ENCODE measurements around the gene ADGB.
"Not testable (repeated sequence)": the region's sequence is repeated elsewhere in the genome, so short reads cannot be mapped to it uniquely, and the experiment has no call there.

Gene ADGB

DNA sequence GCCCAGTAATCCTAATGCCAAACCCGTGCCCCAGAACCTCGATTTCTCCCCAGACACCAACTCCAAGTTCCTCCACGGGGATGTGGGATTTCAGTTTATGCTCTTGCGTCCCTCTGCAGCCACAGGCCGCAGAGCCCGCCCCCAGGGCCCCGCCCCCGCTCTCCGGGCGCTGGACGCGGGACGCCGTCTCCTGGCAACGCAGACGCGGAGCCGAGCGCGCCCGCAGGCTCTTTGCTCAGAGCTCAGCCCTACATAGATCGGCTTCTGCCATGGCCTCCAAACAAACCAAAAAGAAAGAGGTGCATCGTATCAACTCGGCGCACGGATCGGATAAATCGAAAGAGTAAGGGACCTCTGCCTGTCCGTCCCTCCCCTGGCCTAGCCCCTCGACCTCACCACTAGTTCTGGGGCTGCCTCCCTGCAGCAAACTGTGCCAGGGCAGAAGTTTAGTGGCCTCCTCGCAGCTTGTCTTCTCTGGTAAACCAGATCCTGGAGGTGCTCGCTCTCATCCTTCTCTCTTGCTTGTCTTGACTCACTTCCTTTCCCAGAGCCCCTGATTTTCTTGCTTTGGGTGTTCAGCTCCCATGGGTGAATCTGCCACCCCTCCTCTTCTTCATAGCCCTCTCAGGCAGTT, at the start of gene ADGB:
ADGB (plus strand) TSS at position 201 of the 634 bp plus-strand sequence; CDS start at position 270, 69 bp downstream.
- DNase-seq (ENCODE audit: low read depth in 2 of 2), result no peak

DNA sequence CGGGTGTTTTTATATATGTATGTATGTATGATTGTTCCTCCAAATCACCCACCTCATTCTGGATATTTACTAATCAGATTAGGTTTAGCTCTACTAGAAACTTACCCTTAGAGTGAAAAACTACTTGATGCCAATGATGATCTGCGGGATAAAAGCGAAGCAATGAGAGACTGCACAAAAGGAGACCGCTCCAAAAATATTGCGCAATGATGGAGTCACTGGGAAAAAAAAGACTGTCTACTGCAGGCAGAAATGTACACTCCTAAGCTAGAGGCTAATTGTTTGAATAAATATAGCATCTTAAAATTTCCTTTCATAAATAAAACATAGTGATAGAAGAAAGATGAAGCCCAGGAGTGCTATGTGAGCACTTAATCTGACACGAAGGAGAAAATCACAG, 47.9 kb upstream of the ADGB start:
- DNase-seq (ENCODE audit: low read depth in 2 of 2), result no peak

- DNase-seq (ENCODE audit: low read depth in 2 of 2), result no peak
These were observed 47.2 kb upstream of the ADGB start for GRCh38 chr6:146551545-146551944.

DNA sequence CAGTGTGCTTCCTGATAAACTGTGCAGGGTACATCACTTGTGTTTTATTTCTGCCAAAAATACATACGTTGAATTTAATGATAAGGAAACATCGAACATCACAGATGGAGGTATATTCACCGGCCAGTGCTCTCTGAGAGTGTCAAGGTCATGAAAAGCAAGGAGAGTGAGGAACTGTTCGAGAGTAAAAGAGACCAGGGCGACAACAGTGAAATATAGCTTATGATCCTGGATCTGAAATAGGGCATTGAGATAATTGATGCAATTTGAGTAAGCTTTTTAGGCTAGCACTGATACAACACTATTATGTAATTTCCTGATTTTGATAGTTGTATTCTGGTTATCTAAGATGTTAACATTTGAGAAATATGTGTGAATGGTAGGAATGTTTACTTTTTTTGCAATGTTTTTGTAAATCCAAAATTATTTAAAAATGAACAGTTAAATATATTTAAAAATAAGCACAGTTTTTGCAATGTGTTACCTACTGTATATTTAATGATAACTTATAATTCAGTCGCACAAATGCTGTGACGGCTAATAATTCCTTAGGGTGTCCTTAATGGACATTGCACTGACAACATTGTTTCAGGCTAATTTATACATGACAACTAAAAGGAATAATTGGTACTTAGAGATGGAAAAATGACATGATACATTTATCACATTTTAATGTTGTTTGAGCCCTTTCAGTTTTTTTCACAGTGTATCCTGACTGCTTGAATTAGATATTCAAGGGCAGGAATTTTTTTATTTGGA, 45.2 kb upstream of the ADGB start:
- DNase-seq (ENCODE audit: low read depth in 2 of 2), result no peak

- DNase-seq (ENCODE audit: low read depth in 2 of 2), result no peak
These were observed 38.2 kb upstream of the ADGB start for GRCh38 chr6:146560607-146561006.

DNA sequence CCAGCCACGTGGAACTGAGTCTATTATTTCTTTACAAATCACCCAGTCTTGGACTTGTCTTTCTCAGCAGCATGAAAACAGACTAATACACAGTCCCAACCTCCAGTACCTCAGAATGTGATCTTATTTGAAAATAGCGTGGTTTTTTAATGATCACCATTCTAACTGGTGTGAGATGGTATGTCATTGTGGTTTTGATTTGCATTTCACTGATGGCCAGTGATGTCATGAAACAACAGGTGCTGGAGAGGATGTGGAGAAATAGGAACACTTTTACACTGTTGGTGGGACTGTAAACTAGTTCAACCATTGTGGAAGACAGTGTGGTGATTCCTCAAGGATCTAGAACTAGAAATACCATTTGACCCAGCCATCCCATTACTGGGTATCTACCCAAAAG, 32.1 kb upstream of the ADGB start:
- DNase-seq (ENCODE audit: low read depth in 2 of 2), result not testable (repeated sequence)

DNA sequence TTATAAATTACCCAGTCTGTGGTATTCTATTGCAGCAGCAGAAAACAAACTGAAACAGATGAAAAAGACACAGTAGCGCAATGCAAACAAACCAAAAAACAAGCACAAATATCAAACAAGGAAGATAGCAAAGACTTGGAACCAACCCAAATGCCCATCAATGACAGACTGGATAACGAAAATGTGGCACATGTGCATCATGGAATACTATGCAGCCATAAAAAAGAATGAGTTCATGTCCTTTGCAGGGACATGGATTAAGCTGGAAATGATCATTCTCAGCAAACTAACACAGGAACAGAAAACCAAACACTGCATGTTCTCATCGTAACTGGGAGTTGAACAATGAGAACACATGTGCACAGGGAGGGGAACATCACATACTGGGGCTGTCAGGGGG, 30.2 kb upstream of the ADGB start:
- not testable (repeated sequence) for DNase-seq (ENCODE audit: low read depth in 2 of 2)

DNA sequence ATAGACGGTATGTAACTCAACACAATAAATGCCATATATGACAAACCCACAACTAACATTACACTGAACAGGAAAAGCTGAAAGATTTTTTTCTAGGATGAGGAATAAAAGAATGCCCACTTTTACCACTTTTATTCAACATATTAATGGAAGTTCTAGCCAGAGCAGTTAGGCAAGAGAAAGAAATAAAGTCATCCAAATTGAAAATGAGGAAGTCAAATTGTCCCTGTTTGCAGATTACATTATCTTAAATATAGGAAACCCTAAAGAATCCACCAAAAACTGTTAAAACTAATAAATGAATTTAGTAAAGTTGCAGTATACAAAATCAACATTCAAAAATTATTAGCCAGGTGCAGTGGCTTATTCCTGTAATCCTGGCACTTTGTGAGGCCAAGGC, 24.6 kb upstream of the ADGB start:
- no peak for DNase-seq (ENCODE audit: low read depth in 2 of 2)

DNA sequence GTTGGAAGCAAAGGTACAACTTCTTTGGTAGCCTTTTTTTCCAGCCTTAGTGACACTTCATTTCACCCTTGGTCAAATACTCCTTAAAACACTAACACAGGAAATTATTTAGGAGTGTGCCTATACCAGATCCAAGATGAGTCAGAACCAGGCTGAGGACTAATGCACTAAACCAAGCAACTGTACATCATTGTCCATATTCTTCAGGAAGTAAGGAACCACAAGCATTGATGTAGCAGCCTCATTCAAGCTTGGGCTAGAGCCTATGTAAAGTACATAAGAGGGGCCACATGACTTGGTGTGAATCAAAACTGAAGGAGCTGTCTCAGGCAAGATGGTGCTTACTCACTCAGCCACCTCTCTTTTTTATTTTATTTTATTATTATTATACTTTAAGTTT, 20.7 kb upstream of the ADGB start:
- no peak for DNase-seq (ENCODE audit: low read depth in 2 of 2)

DNA sequence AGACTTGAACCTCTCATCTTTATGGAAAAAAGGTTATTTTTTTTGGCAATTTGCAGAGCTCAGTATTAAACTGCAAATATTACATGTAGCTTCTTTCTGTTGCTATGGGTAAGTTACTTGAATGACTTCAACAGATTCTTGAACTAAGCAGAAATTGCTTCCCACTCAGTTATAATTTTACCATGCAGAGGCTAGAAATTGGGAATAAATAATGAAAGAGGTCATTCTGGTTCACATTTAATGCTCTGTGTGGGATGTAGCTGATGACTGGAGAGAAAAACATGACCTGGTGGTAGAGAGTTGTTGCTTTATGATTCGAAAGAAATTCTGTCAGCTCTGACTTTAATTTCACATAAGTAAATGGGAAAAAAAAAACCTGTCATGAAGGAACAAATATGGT, 16.8 kb upstream of the ADGB start:
- DNase-seq (ENCODE audit: low read depth in 2 of 2), result no peak

DNA sequence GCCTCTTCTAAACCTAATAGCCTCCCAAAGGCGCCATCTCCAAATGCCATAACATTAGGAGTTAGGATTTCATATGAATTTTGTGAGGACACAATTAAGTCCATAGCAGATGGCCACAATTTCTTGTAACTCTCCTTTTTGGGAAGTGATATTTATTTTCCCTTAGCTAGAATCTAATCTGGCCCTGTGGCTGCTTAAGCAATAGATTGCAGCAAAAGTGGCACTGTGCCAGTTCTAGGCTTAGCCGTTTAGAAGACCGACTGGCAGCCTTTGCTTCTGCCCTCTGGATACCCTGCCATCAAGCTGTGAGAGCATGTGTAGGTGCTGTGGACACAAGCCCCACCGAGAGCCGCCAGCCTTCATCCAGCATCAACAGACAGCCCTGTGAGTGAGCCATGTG, 15.9 kb upstream of the ADGB start:
- DNase-seq (ENCODE audit: low read depth in 2 of 2), result no peak

DNA sequence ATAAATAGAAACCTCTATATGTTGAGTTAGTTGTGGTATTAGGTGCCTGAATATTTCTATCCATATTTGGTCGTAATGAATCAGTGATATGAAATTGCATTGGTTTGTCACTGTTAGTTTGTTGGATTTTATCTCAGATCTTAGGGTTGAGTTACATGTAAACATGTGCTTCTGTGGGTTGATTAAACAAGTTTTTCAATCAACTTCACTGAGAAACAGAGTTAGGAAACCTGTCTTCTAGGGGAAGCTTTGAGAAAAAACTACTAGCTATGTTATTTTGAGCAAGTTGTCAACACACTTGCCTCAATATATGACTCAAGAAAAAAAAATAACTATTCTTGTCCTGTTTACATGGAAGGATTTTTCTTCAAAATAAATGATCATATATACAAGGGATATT, 14.8 kb upstream of the ADGB start:
- no peak for DNase-seq (ENCODE audit: low read depth in 2 of 2)

DNA sequence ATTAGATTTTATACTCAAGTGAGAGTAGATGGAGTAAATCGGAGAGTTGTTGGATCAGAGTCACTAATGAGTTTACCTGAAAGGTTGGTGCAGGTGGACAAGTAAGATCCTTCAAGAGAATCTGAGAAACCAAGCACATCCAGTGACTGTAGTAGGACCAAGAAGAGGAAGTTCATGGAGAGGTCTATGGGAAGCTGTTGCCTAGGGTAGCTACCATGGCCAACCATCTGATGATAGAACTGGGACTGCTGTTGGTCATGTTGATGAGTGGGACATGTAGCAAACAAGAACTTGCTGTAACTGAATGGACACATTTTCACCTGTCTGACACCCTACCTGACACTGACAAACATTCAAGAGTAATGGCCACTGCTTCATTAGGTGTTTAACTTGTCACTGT, 11.3 kb upstream of the ADGB start:
- no peak for DNase-seq (ENCODE audit: low read depth in 2 of 2)

DNA sequence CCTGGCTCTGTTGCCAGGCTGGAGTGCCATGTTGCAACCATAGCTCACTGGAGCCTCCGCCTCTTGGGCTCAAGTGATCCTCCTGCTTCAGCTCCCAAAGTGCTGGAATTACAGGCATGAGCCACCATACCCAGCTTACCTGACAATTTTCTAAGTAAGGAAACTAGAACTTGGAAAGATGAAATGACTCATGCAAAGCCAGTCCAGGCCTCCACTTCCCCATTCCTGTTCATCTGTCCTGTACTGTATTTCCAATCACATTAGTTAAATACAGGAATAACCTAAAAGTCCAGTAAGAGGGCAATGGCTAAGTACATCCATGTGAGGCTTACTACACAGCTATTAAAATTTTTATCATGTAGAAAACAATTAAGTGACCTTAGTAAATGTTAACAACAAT, 8.3 kb upstream of the ADGB start:
- no peak for DNase-seq (ENCODE audit: low read depth in 2 of 2)

DNA sequence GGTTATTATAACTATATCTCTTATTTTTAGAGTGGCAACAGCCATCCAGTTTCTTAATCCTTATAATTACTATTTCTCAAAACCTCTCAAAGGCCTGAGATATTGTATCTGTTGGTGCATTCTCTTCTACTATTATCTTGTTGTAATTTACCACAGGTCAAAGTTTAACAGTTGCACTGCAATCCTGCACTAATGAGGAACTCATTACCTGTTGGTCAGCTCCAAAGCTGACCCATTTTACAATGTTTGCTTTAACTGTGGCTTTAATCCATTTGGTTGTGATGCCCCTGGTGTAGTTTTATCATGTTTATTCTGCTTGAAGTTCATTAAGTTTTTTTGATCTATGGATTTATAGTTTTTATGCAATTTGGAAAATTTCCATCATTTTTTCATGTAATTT, 6.3 kb upstream of the ADGB start:
- no peak for DNase-seq (ENCODE audit: low read depth in 2 of 2)

GRCh38 chr6:146593986-146594385, 4.8 kb upstream of the ADGB start:
- no peak for DNase-seq (ENCODE audit: low read depth in 2 of 2)

- DNase-seq (ENCODE audit: low read depth in 2 of 2), result no peak
These were observed 4.3 kb upstream of the ADGB start for GRCh38 chr6:146594495-146594894.

DNA sequence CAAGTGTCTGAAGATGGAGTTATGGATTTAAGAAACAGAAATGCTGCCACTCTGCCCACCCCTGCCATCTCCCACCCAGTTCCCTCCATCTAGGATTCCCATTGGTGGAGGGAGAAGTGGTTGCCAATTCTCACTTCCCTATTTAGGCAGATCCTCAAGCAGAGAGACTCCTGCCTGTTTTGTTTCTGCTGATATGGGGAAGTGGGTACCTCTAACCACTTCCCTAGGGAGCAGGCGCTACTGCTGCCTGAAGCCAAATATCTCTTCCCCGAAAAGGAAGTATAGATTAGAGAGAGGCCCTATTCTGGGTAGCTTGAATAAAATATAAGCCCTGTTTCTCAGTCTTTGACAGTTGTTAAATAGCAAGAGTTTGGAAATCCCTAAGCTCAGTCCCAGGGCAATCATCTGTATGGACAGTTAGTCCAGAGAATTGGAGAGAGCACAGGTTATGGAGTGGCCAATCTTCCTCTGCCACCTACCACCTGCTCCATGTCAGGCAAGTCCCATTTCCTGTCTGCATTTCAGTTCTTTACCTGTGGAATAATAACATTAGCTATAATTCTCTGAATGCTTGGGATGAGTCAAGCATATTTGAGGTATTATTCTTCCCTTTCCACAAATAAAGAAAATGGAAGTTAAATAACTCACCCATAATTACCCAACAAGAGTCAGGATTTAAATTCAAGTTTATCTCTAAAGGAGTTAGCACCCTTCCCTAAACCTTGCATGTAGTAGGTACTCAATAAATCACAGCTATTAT, 2.6 kb upstream of the ADGB start:
- DNase-seq (ENCODE audit: low read depth in 2 of 2), result no peak

DNA sequence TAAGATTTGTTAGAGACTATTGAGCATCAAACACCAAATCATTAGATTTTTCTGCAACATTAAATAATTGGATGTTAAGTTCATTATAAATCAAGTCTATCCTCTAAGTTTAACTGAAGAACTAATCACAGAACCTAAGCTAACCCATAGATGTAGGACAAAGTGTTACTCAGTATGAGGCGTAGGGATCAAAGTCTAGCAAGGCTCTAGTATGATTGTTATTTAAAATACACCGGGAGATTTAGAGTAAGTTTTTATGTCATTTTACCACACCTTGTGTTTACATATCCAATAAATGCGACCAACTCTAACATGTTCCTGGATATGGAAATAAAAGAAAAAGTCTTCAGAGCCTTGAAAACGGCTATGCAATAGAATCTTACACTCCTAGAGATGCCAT, 2.6 kb downstream of the ADGB start:
- DNase-seq (ENCODE audit: low read depth in 2 of 2), result no peak

DNA sequence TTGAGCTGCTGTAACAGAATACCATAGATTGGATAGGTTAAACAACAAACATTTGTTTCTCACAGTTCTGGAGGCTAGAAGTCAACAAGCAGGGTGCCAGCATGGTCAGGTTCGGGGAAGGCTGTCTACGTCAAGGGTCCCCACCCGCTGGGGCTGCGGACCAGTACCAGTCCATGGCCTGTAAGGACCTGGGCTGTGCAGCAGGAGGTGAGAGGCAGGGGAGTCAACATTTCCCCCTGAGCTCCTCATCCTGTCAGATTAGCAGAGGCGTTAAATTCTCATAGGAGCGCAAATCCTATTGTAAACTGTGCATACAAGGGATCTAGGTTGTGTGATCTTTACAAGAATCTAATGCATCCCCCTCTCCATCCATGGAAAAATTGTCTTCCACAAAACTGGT, 3.8 kb downstream of the ADGB start:
- no peak for DNase-seq (ENCODE audit: low read depth in 2 of 2)

GRCh38 chr6:146613947-146614346, 15.2 kb downstream of the ADGB start:
- no peak for DNase-seq (ENCODE audit: low read depth in 2 of 2)

DNA sequence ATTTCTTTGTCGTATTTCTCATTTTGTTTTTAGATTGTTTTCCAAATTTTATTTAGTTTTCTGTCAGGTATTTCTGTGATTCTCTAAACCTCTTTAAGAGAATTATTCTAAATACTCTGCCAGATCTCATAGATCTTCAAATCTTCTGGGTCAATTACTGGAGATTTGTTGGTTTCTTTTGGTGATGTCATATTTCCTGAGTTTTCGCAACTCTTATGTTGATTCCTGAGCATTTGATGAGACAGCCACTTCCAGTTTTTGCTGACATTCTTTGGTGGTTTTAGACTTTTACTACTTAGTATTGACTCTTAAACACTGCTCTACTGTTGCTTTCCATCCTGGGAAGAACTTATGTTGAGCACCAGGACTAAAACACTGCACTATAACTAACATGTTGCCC, 21.9 kb downstream of the ADGB start:
- DNase-seq (ENCODE audit: low read depth in 2 of 2), result no peak

GRCh38 chr6:146628350-146628749, 29.6 kb downstream of the ADGB start:
- no peak for DNase-seq (ENCODE audit: low read depth in 2 of 2)

All from stimulated activated CD4-positive, alpha-beta T cell treated with anti-CD3 and anti-CD28 coated beads, Interleukin-12 subunit alpha, Interleukin-12 subunit beta, amount 100 ng/mL, for 24 hours (primary cell).